HL-60/S4 treated with phorbol 12-myristate 13-acetate at 8.2 ng/mL for 4 days and 3 days (cell line): ENCODE data around the gene EEF1AKMT3.

Experiments
- in situ Hi-C: fragments of 300-500 bp; cut with MboI; formaldehyde crosslinking; loops from 2 replicates; pipeline ENCODE4 v1.15.0; 2022; ENCODE audit warnings: low sequenced_read_pairs

EEF1AKMT3 gene

GRCh38 chr12:57764662-57765002 lies 7.8 kb upstream of the EEF1AKMT3 start:
- in situ Hi-C loops, result no loop called here

- in situ Hi-C loops, result no loop called here
Observed at GRCh38 chr12:57765003-57765697, 7.3 kb upstream of the EEF1AKMT3 start.

DNA sequence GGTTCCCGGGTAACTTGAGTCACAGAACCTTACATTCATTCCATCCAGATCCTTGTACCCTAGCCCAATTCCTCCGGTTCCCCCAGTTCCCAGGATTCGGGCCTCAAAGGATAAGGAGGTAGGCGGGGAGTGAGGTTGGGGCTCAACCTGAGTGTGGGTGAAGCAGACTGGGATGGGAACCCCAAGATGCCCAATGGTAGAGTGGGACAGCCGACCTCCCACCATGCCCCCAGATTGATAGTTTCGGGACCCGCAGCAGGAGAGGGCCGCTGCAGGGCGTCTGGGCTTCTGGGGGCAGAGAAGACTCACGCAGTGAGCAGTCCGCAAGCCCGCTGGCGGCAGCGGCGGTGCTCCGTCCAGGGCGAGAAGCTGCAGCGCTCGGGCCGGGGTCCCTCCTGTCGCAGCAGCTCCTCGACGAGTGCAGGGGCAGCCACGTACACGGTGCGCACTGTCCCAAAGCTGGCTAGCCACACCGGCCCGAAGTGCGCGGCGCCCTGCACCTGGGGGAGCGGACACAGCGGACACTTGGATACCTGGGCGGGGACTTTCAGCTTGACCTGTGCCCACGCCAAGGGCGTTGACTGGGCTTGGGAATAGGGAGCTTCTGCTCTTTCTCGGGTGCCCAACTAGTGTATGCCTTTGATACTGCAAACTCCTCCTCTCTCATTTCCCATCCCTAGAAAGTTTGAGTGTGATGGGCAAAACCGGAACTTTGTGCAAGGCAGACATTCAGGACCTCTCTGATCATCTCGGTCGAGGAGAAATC lies 6.5 kb upstream of the EEF1AKMT3 start:
- in situ Hi-C loops, result no loop called here

GRCh38 chr12:57766464-57767304 lies 5.7 kb upstream of the EEF1AKMT3 start, which contains the start of gene CYP27B1:
Gene CYP27B1 (minus strand): TSS chr12:57767078. CDS start chr12:57767041, 37 bp downstream.
- in situ Hi-C loops, result no loop called here

GRCh38 chr12:57767305-57767698 lies 5.1 kb upstream of the EEF1AKMT3 start:
- in situ Hi-C loops, result no loop called here

- in situ Hi-C loops, result no loop called here
Observed at GRCh38 chr12:57767876-57768275, 4.5 kb upstream of the EEF1AKMT3 start.

DNA sequence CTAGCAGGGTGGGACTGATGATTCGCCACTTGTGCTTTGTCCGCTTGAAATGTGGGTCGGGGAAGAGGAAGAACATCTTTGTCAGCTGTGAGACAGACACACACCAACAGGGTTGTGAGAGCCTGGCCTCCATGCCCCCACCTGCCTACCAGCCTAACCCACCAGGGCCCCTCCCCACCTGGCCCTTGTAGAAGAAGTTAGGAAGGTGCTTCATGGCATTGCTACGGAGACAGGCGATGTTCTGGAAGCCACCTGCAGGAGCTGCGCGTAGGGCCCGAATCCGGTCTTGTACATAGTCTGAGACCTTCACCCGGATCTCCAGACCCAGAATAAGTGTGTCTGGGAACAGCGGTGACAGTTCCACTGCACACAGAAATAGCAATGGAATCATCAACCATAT lies 2.8 kb upstream of the EEF1AKMT3 start:
- in situ Hi-C loops, result no loop called here

DNA sequence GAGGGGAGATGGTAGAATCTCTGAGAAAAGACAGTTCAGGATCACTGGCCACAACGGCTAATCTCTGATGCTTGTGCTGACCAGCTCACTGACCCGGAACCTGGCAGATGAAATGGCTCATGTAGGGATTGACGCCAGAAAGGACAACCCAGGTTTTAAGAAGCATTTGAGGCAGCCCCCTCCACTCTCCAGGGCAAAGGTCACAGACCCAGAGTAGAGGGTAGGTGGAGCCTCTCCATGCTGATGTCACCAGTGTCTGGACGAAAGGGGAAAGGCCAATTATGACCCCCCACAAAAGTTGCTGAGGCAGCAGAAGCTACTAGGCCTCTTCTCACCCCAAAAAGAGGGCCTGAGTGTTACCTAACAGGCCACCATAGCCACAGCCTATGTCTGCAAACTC lies 1.7 kb upstream of the EEF1AKMT3 start:
- in situ Hi-C loops, result no loop called here

DNA sequence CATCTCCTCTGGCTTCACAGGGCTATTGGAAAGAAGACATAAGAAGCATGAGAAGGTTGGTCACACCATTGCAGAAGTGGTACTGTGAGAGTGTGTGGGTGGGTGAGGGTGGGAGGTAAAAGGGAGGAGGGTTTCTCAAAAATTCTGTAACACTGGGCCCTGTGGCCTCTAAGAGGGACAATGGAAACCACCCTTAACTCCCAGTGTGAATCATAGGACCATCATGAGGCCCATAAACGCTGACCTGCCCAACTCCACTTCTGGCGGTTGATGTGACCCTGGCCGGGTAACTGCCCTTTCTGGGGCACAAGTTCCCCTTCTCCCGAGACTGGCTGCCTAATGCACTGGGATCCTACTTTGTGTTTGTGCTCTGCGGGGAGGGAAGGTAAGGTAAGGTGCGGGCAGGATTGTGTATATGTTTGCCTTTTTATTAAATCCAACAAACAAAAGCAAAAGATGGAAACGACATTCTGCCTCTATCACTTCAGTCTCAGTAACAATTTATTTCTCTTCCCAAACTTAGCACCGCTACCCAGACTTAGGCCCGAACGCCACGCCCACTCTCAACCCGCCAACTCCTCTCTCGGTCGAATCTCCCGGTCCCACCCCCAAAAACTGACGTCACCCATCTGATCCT lies 1.1 kb upstream of the EEF1AKMT3 start:
- in situ Hi-C loops, result no loop called here

- in situ Hi-C loops, result no loop called here
Observed at GRCh38 chr12:57771873-57772428, 463 bp upstream of the EEF1AKMT3 start, which contains the start of gene METTL1. Gene METTL1 (minus strand): TSS chr12:57772105. CDS start chr12:57772083, 22 bp downstream.

- in situ Hi-C loops, result loop anchor here (25.0 kb wide), 1 partner anchor 87 kb away; the partner anchor contains the start of gene OS9
Observed at GRCh38 chr12:57774634-57775033, 2.2 kb downstream of the EEF1AKMT3 start.

- in situ Hi-C loops, result loop anchor here (25.0 kb wide), 1 partner anchor 88 kb away; the partner anchor contains the start of gene OS9
Observed at GRCh38 chr12:57775044-57775443, 2.6 kb downstream of the EEF1AKMT3 start.

DNA sequence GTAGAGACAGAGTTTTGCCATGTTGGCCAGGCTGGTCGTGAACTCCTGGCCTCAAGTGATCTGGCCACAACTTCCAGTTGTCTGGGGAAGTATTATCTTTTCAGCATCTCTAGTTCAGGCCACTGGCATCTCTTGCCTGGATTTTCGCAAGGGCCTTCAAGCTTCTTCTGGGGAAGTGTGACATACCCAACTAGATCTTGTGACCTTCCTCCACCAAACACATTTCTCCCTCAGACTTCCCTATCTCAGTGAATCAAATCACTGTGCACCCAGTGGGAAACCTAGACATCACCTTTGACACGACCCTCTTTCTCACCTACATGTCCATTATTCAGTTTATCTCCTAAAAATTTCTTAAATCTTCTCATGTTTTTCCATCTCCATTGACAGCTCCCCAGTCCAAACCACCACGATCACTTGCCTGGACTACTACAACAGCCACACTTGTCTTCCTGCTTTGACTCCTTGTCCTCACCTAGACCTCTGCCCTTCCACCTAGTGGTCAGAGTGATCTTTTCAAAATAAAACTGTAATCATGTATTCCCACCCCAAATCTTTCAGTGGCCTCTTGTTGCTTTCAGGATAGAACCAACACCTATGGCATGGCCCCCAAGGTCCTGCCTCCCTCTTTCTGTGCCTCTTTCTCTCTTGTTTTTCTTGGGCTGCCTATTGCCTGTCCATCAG lies 3.3 kb downstream of the EEF1AKMT3 start:
- in situ Hi-C loops, result loop anchor here (25.0 kb wide), 1 partner anchor 88 kb away; the partner anchor contains the start of gene OS9

DNA sequence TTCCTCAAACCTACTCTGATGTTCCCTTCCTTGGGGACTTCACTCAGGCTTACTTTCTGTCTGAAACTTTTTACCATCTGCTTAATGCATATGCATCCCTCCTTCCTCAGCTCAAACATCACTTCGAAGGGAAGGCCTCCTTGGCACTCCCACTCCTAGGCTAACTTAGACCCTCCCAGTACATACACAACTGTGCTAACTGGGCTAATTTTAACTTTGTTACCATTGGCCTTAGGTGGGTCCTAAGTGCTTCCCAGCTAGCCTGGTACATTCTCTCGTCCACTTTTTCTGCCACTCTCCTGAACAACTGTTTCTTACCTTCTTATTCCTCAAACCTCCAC lies 3.8 kb downstream of the EEF1AKMT3 start:
- in situ Hi-C loops, result loop anchor here (25.0 kb wide), 1 partner anchor 89 kb away; the partner anchor contains the start of gene OS9

DNA sequence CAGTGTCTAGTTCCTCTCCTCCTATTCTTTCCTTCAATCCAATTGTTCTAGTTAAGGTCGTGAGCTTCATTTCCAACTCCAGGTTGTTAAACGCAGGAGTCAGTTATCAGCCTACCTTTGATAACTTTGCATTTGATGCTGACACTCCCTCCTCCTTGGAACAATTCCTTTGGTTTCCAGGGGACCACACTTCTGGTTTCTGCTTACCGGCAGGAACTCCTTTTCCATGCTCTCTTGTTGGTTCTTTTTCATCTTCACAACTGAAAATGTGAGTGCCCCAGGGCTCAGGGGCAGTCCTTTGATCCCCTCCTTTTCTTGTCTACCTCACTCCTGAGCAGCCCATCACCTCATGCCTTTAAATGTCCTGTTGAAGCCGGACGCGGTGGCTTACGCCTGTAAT lies 5.0 kb downstream of the EEF1AKMT3 start:
- in situ Hi-C loops, result loop anchor here (25.0 kb wide), 1 partner anchor 90 kb away; the partner anchor contains the start of gene OS9

GRCh38 chr12:57777911-57778310 lies 5.5 kb downstream of the EEF1AKMT3 start:
- in situ Hi-C loops, result loop anchor here (25.0 kb wide), 1 partner anchor 91 kb away; the partner anchor contains the start of gene OS9

- in situ Hi-C loops, result loop anchor here (25.0 kb wide), 1 partner anchor 92 kb away; the partner anchor contains the start of gene OS9
Observed at GRCh38 chr12:57779736-57780135, 7.3 kb downstream of the EEF1AKMT3 start.

GRCh38 chr12:57780284-57780897 lies 8.0 kb downstream of the EEF1AKMT3 start:
- in situ Hi-C loops, result loop anchor here (25.0 kb wide), 1 partner anchor 93 kb away; the partner anchor contains the start of gene OS9

GRCh38 chr12:57781244-57781643 lies 8.8 kb downstream of the EEF1AKMT3 start:
- in situ Hi-C loops, result loop anchor here (25.0 kb wide), 1 partner anchor 94 kb away; the partner anchor contains the start of gene OS9
